GM12865 (cell line): ENCODE data around the gene FAAH.

ENCODE experiments used
- DNase-seq: peaks from one replicate; pipeline ENCODE4 v3.0.0; 2010; ENCODE audit warnings: low read depth
- H3K4me3 ChIP-seq: 2 replicates; pipeline ENCODE4 v1.5.1; 2011; ENCODE audit warnings: mild to moderate bottlenecking, low read depth, low read length, control low read depth
- TF ChIP-seq, protein P1 (sequence below): IDR thresholded peaks from 2 replicates; pipeline ENCODE4 v1.5.1; 2011; ENCODE audit warnings: low read length, control low read depth, low read depth, inconsistent platforms; ENCODE audit not compliant: insufficient read depth; ENCODE audit errors: missing control alignments

Gene FAAH

DNA sequence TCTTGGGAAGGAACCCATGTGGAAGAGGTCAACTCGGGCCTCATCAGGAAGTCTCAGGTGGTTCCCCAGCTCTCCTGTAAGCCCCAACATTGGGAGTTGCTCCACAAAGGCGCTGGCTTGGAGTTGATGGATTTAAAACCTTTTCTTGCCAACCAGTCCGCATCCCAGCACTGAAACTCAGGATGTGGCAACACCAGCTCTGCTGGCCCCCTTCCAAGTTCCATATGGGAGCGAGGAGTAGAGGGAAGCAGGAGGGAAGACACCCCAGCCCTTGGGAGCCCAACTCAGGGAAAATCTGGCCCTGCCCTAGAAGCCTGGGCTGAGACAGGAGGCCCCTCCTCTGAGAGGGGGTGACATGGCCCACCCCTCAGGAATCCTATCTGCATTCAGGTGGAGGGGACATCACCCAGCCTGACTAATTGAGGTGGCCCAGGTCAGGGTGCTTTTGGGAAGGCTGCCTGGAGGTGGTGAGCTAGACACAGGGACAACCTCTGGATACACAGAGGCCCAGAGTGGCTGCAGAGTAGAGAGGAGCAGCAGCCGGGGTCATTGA lies 62.4 kb downstream of the FAAH start:
- no peak overlapping the region for H3K4me3 ChIP-seq
- TF ChIP-seq, protein P1, sequence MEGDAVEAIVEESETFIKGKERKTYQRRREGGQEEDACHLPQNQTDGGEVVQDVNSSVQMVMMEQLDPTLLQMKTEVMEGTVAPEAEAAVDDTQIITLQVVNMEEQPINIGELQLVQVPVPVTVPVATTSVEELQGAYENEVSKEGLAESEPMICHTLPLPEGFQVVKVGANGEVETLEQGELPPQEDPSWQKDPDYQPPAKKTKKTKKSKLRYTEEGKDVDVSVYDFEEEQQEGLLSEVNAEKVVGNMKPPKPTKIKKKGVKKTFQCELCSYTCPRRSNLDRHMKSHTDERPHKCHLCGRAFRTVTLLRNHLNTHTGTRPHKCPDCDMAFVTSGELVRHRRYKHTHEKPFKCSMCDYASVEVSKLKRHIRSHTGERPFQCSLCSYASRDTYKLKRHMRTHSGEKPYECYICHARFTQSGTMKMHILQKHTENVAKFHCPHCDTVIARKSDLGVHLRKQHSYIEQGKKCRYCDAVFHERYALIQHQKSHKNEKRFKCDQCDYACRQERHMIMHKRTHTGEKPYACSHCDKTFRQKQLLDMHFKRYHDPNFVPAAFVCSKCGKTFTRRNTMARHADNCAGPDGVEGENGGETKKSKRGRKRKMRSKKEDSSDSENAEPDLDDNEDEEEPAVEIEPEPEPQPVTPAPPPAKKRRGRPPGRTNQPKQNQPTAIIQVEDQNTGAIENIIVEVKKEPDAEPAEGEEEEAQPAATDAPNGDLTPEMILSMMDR, result no peak
- DNase-seq, result no peak

DNA sequence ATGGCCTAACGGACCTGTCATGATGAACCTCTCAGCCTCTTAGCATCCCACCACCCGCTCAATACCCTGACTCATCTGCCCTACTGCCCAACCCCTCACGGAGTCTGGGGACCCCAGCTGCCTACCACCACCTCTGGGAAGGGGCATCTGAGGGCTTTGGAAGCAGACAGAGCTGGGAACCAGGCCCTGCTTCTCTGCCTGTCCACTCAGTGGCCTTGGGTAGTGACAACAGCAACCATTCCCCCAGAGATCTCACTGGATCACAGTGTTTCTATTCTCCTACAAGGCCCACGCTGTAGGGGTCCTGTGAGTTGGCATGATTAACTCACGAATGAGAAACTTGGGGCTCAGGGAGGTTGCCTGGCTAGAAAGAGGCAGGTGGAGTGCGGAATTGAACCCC lies 63.1 kb downstream of the FAAH start:
- TF ChIP-seq, protein P1, result no peak
- no peak overlapping the region for H3K4me3 ChIP-seq
- no peak for DNase-seq

DNA sequence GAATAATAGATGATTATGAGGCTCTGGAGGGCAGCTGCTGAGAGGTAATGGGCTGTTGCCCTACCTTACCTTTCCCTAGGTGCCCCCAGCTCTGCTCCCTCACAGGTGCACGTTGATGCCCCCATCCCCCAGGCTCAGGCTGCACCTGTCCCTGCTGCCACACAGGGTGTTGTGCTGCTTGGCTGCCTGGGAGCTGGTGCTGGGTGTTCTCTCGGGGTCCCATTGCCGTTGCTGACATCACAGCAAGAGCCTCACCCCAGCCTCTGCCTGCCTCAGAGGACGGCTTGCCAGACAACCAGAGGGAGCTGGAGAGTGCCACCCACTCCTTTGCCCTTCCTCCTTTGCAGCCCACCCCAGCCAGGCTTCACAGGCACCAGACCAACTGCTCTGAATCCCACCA lies 64.1 kb downstream of the FAAH start:
- no peak for DNase-seq
- TF ChIP-seq, protein P1, result no peak
- no peak overlapping the region for H3K4me3 ChIP-seq

DNA sequence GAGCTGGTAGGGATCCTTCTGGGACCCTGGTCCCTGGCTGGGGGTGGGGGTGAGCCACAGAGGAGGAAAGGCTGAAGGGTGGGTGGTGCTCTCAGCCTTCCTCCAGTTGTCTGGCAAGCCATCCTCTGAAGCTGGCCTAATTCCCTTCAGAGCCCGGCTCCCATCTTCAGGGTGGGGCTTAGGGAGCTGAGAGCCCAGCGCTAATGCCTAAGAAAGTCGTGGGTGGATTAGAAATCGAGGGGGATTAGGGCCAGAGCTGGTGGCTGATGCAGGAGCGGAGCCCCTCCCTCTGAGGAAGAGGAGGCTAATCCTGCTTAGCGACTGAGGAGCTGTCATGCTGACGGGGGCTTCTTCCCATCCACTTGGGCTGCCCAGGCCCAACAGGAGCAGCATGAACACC lies 64.7 kb downstream of the FAAH start:
- TF ChIP-seq, protein P1, result no peak
- no peak for DNase-seq

DNA sequence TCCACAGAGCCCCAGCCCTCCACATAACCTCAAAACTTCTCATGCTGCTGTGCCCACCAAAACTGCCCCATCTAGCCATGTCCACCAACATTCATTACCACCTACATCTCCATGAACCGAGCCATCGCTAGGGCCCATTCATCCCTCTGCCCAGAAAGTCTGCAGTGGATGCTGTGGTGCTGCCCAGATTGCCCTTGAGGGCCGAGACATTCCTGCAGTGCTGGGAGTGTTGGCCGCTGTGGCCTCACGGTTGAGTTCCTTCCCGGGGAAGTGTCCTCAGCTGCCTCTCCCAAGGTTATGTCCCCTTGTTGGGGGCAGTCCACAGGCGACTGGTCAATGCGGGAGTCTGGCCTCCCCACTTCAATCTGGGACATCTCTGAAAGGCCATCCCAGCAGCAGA lies 65.2 kb downstream of the FAAH start:
- TF ChIP-seq, protein P1, result no peak
- H3K4me3 ChIP-seq, result no peak overlapping the region

More for the DNA sequence above, 64.7 kb downstream of the FAAH start:
- H3K4me3 ChIP-seq, result no peak overlapping the region

DNA sequence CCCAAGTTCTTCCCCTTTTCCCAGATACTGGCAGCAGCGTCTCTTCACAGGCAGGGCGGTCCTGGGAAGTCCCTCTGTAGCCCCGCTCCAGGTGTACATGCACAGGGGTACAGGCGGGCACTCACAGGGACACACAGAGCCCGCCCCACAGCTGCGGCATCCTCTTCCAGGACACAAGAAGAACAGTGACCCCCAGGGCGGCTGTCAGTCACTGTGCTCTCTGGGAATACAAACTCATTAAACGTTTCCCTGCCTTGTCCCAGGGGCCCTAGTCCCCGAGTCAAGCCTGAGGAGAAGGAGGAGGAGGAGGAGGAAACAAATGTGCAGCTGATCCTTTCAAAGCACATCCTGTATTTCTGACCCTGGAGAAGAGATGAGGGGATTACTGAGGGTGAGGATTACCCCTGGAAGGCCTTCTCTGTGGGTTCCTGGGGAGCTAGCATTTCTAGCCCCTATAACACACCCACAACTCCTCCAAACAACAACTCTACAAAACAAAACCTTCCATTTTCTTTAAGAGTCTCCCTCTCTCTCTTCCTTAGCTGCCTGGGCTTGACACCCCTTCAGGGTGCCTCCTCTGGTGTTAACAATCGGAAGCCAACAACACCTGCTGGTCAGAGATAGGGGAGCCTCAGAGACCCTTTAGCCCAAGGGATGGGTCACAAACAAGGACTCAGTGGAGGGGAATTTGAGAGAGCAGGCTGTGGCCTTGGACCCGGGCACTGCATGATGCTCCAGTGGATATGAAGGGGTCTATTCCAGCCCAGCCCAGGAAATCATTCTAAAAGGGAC lies 67.1 kb downstream of the FAAH start:
- no peak for DNase-seq
- no peak overlapping the region for H3K4me3 ChIP-seq
- TF ChIP-seq, protein P1, result no peak

More for the DNA sequence above, 65.2 kb downstream of the FAAH start:
- DNase-seq, result no peak

DNA sequence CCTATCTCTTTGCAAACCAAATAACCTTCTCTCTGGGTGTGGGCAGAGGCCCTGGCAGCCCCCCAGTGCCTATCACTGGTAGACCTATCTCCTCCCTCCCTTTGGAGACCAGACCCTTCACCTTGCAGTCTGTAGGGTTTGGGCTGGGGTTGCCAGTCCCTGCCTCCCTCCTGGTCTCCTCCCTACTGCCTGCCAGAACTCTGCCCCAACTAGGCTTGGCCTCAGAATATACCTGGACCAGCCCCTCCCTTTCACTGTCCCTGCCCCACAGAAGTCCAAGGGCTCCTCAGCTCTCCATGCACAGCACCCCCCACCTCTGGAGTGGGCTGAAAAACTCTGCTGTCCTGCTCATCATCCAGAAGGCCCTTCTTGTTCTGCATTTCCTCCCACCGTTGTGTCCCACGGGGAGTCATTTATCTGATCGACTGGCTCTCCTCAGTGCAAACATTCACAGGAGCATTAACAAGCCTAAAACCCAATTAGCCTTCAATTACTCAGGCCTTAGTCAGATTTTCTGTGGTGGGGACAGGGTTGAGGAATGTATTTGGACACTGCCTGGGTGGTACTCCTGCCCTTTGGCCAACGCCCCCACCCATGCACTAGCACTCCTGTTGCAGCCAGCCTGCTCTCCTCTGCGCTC lies 67.8 kb downstream of the FAAH start:
- no peak overlapping the region for H3K4me3 ChIP-seq
- TF ChIP-seq, protein P1, result no peak
- DNase-seq, result no peak
